ENCODE measurements around the gene ASTL. TPM values are rescaled to one million over a fixed set of nuclear protein-coding genes. Genes with fewer than 3 reads are reported as not detected.
A peak's percentile ranks its signal among the peaks of the same experiment; 100 is the strongest.

Gene ASTL
- total and polyA plus RNA-seq, 2 of the 13 experiments (the other 11 are each of a cell fraction or from before 2014, with no cell fraction given): not detected

GRCh38 chr2:96143231-96143847 is 5.0 kb upstream of the ASTL start (continued):
- TF ChIP-seq ZSCAN9 (CRISPR knock-in tag; IDR thresholded peaks at IDR 0.05; ENCODE audit: borderline replicate concordance) (no peak), ZBTB38 (CRISPR knock-in tag; IDR thresholded peaks at IDR 0.05) (no peak), ARNTL (CRISPR knock-in tag; IDR thresholded peaks at IDR 0.05) (no peak), MXD1 (CRISPR knock-in tag; IDR thresholded peaks at IDR 0.05) (no peak), PHB2 (IDR thresholded peaks at IDR 0.05; ENCODE audit: partially characterized antibody) (no peak), ZNF891 (CRISPR knock-in tag; IDR thresholded peaks at IDR 0.05) (no peak)

- WGBS (ENCODE audit: low lambda C conversion rate): 43% methylated on average over 22 of the region's 26 CpGs
- no peak overlapping the region for H2AFZ ChIP-seq (ENCODE audit: low read length)
- POLR2A ChIA-PET: no interaction called here
- peaks cover 6 to 50% of the 10 kb centered on the region in 2 experiments; a peak in 4 of 5 replicates for H3K27me3 ChIP-seq (ENCODE audit: control insufficient read depth in 1 of 2, insufficient read depth in 2 of 2, low read length in 2 of 2)
- FAIRE-seq (peak; percentile 26), DNase-seq (ENCODE audit: low spot score) (peak; percentile 22), ATAC-seq (peak; percentile 50)
- H3K27ac ChIP-seq (ENCODE audit: extremely low read length, insufficient read depth, low read length): no peak overlapping the region
- no peaks in the 10 kb centered on the region for H4K20me1 ChIP-seq (ENCODE audit: insufficient read depth, low read length)
- in situ Hi-C loops (cut with HindIII; ENCODE audit: extremely low pct_ligation_motif_present, low pct_unique_long_range_greater_than_20kb) (loop anchor here (5.0 to 25.0 kb wide), 2 partner anchors 120 to 370 kb away; partner anchors contain the start of gene NEURL3), intact Hi-C loops (cut with micrococcal nuclease; ENCODE audit: unreplicated experiment) (no loop called here)
- CTCF ChIA-PET (ENCODE audit: low intra/inter-chr PET ratio, low total read pairs): interaction anchor here (1.4 kb wide), 1 partner anchor 31 kb away, joined by 4 read pairs; no protein-coding TSS in a partner anchor
- no peak overlapping the region for H3K9ac ChIP-seq (ENCODE audit: insufficient read depth, low read depth, low read length)
- BruUV-seq (replicated peaks): no TSS peak
- peaks cover 15% of the 10 kb centered on the region for H3K4me1 ChIP-seq (ENCODE audit: insufficient read depth, low read length)
- H3K4me2 ChIP-seq (ENCODE audit: low read depth, low read length): no peak overlapping the region
- no peaks in the 10 kb centered on the region for H3K79me2 ChIP-seq (ENCODE audit: insufficient read depth, low read length)
- H3K4me3 ChIP-seq (replicated peaks in 1 of 3; ENCODE audit: insufficient read depth in 1 of 3, low read depth in 2 of 3, low read length in 3 of 3): no peak overlapping the region
- H3K9me3 ChIP-seq (ENCODE audit: low read length): no peaks in the 10 kb centered on the region
- H3K36me3 ChIP-seq (replicated peaks in 1 of 2; ENCODE audit: control insufficient read depth in 1 of 2, insufficient read depth in 2 of 2, low read length in 2 of 2): no peaks in the 10 kb centered on the region
- no peak for TF ChIP-seq ELF3 (CRISPR knock-in tag; IDR thresholded peaks at IDR 0.05)
- peak; percentile 33; the same call in 1 of the 2 replicates for TF ChIP-seq STAG1 (CRISPR knock-in tag; IDR thresholded peaks at IDR 0.05)
- TF ChIP-seq CENPT (CRISPR knock-in tag; IDR thresholded peaks at IDR 0.05; ENCODE audit: low read depth): no peak
- TF ChIP-seq PLRG1 (conservative IDR thresholded peaks at IDR 0.05): no peak
- 0 out of 2 replicates have a peak, but pooled peaks have one; percentile 9 for TF ChIP-seq ZNF343 (CRISPR knock-in tag; IDR thresholded peaks at IDR 0.05)
- TF ChIP-seq SIX1 (CRISPR knock-in tag; IDR thresholded peaks at IDR 0.05; ENCODE audit: borderline replicate concordance): no peak
- TF ChIP-seq ZNF574 (CRISPR knock-in tag; IDR thresholded peaks at IDR 0.05): no peak
- no peak for TF ChIP-seq ZNF362 (CRISPR knock-in tag; IDR thresholded peaks at IDR 0.05; ENCODE audit: borderline replicate concordance)
- TF ChIP-seq ZNF30 (CRISPR knock-in tag; IDR thresholded peaks at IDR 0.05): no peak
- peak; percentile 34; the same call in 1 of the 2 replicates for TF ChIP-seq RAD21 (CRISPR knock-in tag; IDR thresholded peaks at IDR 0.05)
These were observed 4.2 kb upstream of the ASTL start for GRCh38 chr2:96142217-96143113.
